K562 (cell line): ENCODE results near the gene STAT6. TPM values are rescaled to one million over a fixed set of nuclear protein-coding genes. Genes with fewer than 3 reads are reported as not detected.

Source experiments
- CBFA2T2 ChIP-seq: fragments of 450-650 bp; conservative IDR thresholded peaks from 2 replicates; pipeline ENCODE4 v1.6.1; 2017; ENCODE audit warnings: mild to moderate bottlenecking
- CREB5 ChIP-seq: fragments of 250-450 bp; sonication (Bioruptor Pico); IDR thresholded peaks from 2 replicates; pipeline ENCODE4 v1.5.0; 2020; ENCODE audit warnings: mild to moderate bottlenecking
- KLF13 ChIP-seq: fragments of 450-650 bp; IDR thresholded peaks from 2 replicates; pipeline ENCODE4 v1.6.1; 2016; ENCODE audit warnings: missing genetic modification characterization, low read depth, mild to moderate bottlenecking, missing compliant biosample characterization, moderate library complexity, borderline replicate concordance
- RUNX1 ChIP-seq: sonication (generic); IDR thresholded peaks from 2 replicates; pipeline ENCODE4 v1.6.1; 2016; ENCODE audit warnings: antibody characterized with exemption, low read depth
- TCF15 ChIP-seq: fragments of 250-450 bp; sonication (Bioruptor Pico); IDR thresholded peaks from 2 replicates; pipeline ENCODE4 v1.8.0; 2022; ENCODE audit warnings: moderate library complexity, mild to moderate bottlenecking, inconsistent platforms
- ZNF133 ChIP-seq: fragments of 250-450 bp; sonication (Bioruptor Pico); IDR thresholded peaks from 2 replicates; pipeline ENCODE4 v1.4.0; 2020; ENCODE audit warnings: mild to moderate bottlenecking
- ZSCAN32 ChIP-seq: fragments of 450-650 bp; formaldehyde crosslinking; IDR thresholded peaks from 2 replicates; pipeline ENCODE4 v1.4.0; 2020; ENCODE audit warnings: mild to moderate bottlenecking, moderate library complexity
- polyA plus RNA-seq, 8 experiments: library from polyadenylated mRNA; depleted of rRNA in 4 of 8; stranded (reverse) in 5 of 8; unstranded in 3 of 8; fragments of >200 nt; fragmentation: Nextera tagmentation in 2 of 8; fragmentation: Illumina TruSeq in 1 of 8; extraction: Ambion mirVana in 2 of 8; extraction: Trizol in 1 of 8; gene quantifications; 2 replicates each; pipeline versions ENCODE4 v1.2.1 to v1.2.3, GENCODE V29; 2011 to 2014; ENCODE audit warnings: inconsistent platforms in 1 of 8, missing spikeins in 1 of 8
- total RNA-seq, 7 experiments: library from RNA; depleted of rRNA in 6 of 7; stranded (reverse); fragments of >200 nt in 6 of 7; fragmentation: Illumina TruSeq in 2 of 7; extraction: Trizol in 2 of 7; gene quantifications; 2 replicates each; pipeline versions ENCODE4 v1.2.1 to v1.2.3, GENCODE V29; 2011 to 2021; ENCODE audit warnings: low replicate concordance in 1 of 7
- TF ChIP-seq, protein P1 (sequence below): sonication (generic); formaldehyde crosslinking; IDR thresholded peaks from 2 replicates; pipeline ENCODE4 v1.8.1; 2023; ENCODE audit warnings: mild to moderate bottlenecking, missing genetic modification reagents
- TF ChIP-seq, protein P2 (sequence below): fragments of 250-450 bp; sonication (Bioruptor Pico); IDR thresholded peaks from 2 replicates; pipeline ENCODE4 v1.4.0; 2020

The STAT6 gene
- total and polyA plus RNA-seq, 9 of the 15 experiments (the other 6 are each of a cell fraction or from before 2014, with no cell fraction given), result 2.4 to 49.5 (median 26.5) TPM

DNA sequence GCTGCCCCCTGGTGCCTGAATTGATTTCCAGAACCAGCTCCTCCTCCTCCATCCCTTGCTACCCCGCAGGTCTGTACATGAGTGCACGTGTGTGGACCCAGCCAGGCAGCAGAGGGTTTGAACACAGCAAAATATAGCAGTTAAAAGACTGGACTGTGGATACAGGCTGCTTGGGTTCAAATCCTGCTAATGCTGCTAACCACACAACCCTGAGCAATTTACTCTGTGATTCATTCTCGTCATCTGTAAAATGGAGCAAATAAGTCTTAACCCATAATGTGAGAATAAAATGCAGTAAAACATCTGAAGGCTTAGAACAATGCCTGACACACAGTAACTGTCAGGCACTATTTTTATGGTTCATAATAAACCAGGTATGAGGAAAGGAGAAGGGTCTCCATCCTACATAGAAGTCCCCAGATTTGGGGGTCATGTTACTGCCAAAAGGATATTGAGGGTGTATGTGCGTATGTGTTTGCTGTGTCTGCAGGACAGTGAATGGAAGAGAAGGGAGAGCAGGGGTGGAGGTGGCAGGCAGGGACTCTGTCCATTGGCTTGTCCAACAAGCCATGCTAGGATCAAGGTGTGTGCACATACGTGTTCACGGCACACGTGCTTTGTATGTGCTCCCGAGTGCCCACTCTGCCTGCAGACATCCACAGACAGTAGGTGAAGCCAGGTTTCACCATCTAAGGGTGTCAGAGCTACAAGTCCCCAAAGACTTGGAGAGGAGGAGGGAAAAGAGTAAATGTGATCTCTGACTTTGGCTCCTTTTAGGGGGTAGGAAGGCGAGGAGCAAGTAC, 1.5 kb upstream of the STAT6 start (continued):
- TF ChIP-seq, protein P1, sequence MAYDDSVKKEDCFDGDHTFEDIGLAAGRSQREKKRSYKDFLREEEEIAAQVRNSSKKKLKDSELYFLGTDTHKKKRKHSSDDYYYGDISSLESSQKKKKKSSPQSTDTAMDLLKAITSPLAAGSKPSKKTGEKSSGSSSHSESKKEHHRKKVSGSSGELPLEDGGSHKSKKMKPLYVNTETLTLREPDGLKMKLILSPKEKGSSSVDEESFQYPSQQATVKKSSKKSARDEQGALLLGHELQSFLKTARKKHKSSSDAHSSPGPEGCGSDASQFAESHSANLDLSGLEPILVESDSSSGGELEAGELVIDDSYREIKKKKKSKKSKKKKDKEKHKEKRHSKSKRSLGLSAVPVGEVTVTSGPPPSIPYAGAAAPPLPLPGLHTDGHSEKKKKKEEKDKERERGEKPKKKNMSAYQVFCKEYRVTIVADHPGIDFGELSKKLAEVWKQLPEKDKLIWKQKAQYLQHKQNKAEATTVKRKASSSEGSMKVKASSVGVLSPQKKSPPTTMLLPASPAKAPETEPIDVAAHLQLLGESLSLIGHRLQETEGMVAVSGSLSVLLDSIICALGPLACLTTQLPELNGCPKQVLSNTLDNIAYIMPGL (CRISPR knock-in tag), result 0 out of 2 replicates have a peak, but pooled peaks have one; percentile 5
- no peak for TF ChIP-seq CREB5 (CRISPR knock-in tag)
- TF ChIP-seq CBFA2T2, result no peak
- TF ChIP-seq KLF13 (tag), result peak; percentile 47; the same call in 1 of the 2 replicates
- TF ChIP-seq, protein P2, sequence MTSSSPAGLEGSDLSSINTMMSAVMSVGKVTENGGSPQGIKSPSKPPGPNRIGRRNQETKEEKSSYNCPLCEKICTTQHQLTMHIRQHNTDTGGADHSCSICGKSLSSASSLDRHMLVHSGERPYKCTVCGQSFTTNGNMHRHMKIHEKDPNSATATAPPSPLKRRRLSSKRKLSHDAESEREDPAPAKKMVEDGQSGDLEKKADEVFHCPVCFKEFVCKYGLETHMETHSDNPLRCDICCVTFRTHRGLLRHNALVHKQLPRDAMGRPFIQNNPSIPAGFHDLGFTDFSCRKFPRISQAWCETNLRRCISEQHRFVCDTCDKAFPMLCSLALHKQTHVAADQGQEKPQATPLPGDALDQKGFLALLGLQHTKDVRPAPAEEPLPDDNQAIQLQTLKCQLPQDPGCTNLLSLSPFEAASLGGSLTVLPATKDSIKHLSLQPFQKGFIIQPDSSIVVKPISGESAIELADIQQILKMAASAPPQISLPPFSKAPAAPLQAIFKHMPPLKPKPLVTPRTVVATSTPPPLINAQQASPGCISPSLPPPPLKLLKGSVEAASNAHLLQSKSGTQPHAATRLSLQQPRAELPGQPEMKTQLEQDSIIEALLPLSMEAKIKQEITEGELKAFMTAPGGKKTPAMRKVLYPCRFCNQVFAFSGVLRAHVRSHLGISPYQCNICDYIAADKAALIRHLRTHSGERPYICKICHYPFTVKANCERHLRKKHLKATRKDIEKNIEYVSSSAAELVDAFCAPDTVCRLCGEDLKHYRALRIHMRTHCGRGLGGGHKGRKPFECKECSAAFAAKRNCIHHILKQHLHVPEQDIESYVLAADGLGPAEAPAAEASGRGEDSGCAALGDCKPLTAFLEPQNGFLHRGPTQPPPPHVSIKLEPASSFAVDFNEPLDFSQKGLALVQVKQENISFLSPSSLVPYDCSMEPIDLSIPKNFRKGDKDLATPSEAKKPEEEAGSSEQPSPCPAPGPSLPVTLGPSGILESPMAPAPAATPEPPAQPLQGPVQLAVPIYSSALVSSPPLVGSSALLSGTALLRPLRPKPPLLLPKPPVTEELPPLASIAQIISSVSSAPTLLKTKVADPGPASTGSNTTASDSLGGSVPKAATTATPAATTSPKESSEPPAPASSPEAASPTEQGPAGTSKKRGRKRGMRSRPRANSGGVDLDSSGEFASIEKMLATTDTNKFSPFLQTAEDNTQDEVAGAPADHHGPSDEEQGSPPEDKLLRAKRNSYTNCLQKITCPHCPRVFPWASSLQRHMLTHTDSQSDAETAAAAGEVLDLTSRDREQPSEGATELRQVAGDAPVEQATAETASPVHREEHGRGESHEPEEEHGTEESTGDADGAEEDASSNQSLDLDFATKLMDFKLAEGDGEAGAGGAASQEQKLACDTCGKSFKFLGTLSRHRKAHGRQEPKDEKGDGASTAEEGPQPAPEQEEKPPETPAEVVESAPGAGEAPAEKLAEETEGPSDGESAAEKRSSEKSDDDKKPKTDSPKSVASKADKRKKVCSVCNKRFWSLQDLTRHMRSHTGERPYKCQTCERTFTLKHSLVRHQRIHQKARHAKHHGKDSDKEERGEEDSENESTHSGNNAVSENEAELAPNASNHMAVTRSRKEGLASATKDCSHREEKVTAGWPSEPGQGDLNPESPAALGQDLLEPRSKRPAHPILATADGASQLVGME (CRISPR knock-in tag), result 0 out of 2 replicates have a peak, but pooled peaks have one; percentile 32
- TF ChIP-seq ZNF133 (CRISPR knock-in tag), result 0 out of 2 replicates have a peak, but pooled peaks have one; percentile 12
- TF ChIP-seq ZSCAN32, result 0 out of 2 replicates have a peak, but pooled peaks have one; percentile 29
- TF ChIP-seq TCF15 (CRISPR knock-in tag), result peak; percentile 13; the same call in 1 of the 2 replicates
- TF ChIP-seq RUNX1, result no peak
